H9 (cell line): ENCODE results near the gene SLC25A11. TPM values are rescaled to one million over a fixed set of nuclear protein-coding genes. Genes with fewer than 3 reads are reported as not detected.

Experiments used
- DNase-seq: peaks from one replicate; pipeline ENCODE4 v3.0.0-alpha.2; 2017
- H2AFZ ChIP-seq: one replicate; pipeline ENCODE4 v1.6.1; 2013; ENCODE audit warnings: mild to moderate bottlenecking, low read length, control low read depth, moderate library complexity
- H2AK5ac ChIP-seq: 2 replicates; pipeline ENCODE4 v1.6.1; 2013; ENCODE audit warnings: low read length, control low read depth, mixed read lengths; ENCODE audit not compliant: insufficient read length
- H2BK120ac ChIP-seq: one replicate; pipeline ENCODE4 v1.6.1; 2013; ENCODE audit warnings: low read depth, mild to moderate bottlenecking, low read length, control low read depth, inconsistent platforms; ENCODE audit not compliant: poor library complexity, severe bottlenecking
- H2BK12ac ChIP-seq: 2 replicates; pipeline ENCODE4 v1.6.1; 2013; ENCODE audit warnings: low read length, control low read depth, mixed read lengths, low read depth; ENCODE audit not compliant: insufficient read length
- H2BK15ac ChIP-seq: 2 replicates; pipeline ENCODE4 v1.6.1; 2013; ENCODE audit warnings: low read depth, low read length, control low read depth
- H2BK20ac ChIP-seq: one replicate; pipeline ENCODE4 v1.6.1; 2013; ENCODE audit warnings: low read depth, mild to moderate bottlenecking, low read length, control low read depth, inconsistent platforms; ENCODE audit not compliant: poor library complexity, severe bottlenecking
- H2BK5ac ChIP-seq: 2 replicates; pipeline ENCODE4 v1.6.1; 2013; ENCODE audit warnings: low read length, control low read depth, mixed read lengths; ENCODE audit not compliant: insufficient read length
- H3K14ac ChIP-seq: 2 replicates; pipeline ENCODE4 v1.6.1; 2013; ENCODE audit warnings: low read length, control low read depth; ENCODE audit not compliant: insufficient read depth
- H3K18ac ChIP-seq: 2 replicates; pipeline ENCODE4 v1.6.1; 2013; ENCODE audit warnings: low read depth, mild to moderate bottlenecking, mixed read lengths, low read length, control low read depth; ENCODE audit not compliant: insufficient read length
- H3K23ac ChIP-seq: 2 replicates; pipeline ENCODE4 v1.6.1; 2013; ENCODE audit warnings: low read length, control low read depth, mixed read lengths, low read depth; ENCODE audit not compliant: insufficient read length
- H3K23me2 ChIP-seq: 2 replicates; pipeline ENCODE4 v1.6.1; 2013; ENCODE audit warnings: low read depth, mild to moderate bottlenecking, mixed read lengths, low read length, control low read depth; ENCODE audit not compliant: insufficient read length, poor library complexity, severe bottlenecking
- H3K27ac ChIP-seq: 2 replicates; pipeline ENCODE4 v1.5.1; 2013; ENCODE audit warnings: low read length, control low read depth, mixed read lengths, low read depth; ENCODE audit not compliant: insufficient read length
- H3K27me3 ChIP-seq: 2 replicates; pipeline ENCODE4 v1.6.1; 2013; ENCODE audit warnings: low read length, control low read depth, inconsistent platforms; ENCODE audit not compliant: insufficient read depth
- H3K4ac ChIP-seq: 2 replicates; pipeline ENCODE4 v1.6.1; 2013; ENCODE audit warnings: low read depth, mild to moderate bottlenecking, control low read depth, inconsistent platforms, low read length, moderate library complexity
- H3K4me1 ChIP-seq: 2 replicates; pipeline ENCODE4 v1.6.1; 2013; ENCODE audit warnings: low read length, control low read depth, inconsistent platforms; ENCODE audit not compliant: insufficient read depth
- H3K4me2 ChIP-seq: 2 replicates; pipeline ENCODE4 v1.6.1; 2013; ENCODE audit warnings: low read length, control low read depth, mixed read lengths; ENCODE audit not compliant: insufficient read length, insufficient read depth
- H3K56ac ChIP-seq: 2 replicates; pipeline ENCODE4 v1.6.1; 2013; ENCODE audit warnings: low read depth, mild to moderate bottlenecking, mixed read lengths, low read length, control low read depth; ENCODE audit not compliant: insufficient read length
- H3K79me1 ChIP-seq: 2 replicates; pipeline ENCODE4 v1.6.1; 2013; ENCODE audit warnings: low read depth, mild to moderate bottlenecking, moderate library complexity, low read length, control low read depth, inconsistent platforms; ENCODE audit not compliant: insufficient read depth, poor library complexity, severe bottlenecking
- H3K79me2 ChIP-seq: 2 replicates; pipeline ENCODE4 v1.6.1; 2013; ENCODE audit warnings: low read length, control low read depth, inconsistent platforms; ENCODE audit not compliant: insufficient read depth
- H3K9ac ChIP-seq: 2 replicates; pipeline ENCODE4 v1.6.1; 2013; ENCODE audit warnings: low read length, control low read depth, mixed read lengths; ENCODE audit not compliant: insufficient read length; ENCODE audit errors: extremely low read depth
- H3K9me3 ChIP-seq: one replicate; pipeline ENCODE4 v1.6.1; 2013; ENCODE audit warnings: low read depth, low read length, inconsistent platforms; ENCODE audit not compliant: control insufficient read depth
- H3T11ph ChIP-seq: one replicate; pipeline ENCODE4 v1.6.1; 2013; ENCODE audit warnings: mild to moderate bottlenecking, low read length, control low read depth, inconsistent platforms
- H4K20me1 ChIP-seq: one replicate; pipeline ENCODE4 v1.6.1; 2013; ENCODE audit not compliant: control insufficient read depth, insufficient read length, insufficient read depth
- H4K5ac ChIP-seq: 2 replicates; pipeline ENCODE4 v1.6.1; 2013; ENCODE audit warnings: low read depth, mild to moderate bottlenecking, mixed read lengths, low read length, control low read depth; ENCODE audit not compliant: insufficient read length
- H4K8ac ChIP-seq: replicated peaks from 2 replicates; pipeline ENCODE4 v1.6.1; 2013; ENCODE audit warnings: low read length, control low read depth, mixed read lengths, low read depth; ENCODE audit not compliant: insufficient read length
- H4K91ac ChIP-seq: 2 replicates; pipeline ENCODE4 v1.6.1; 2013; ENCODE audit warnings: low read depth, mild to moderate bottlenecking, moderate library complexity, mixed read lengths, low read length, control low read depth; ENCODE audit not compliant: insufficient read length
- H3K27ac Mint-ChIP-seq, 3 experiments: 2 replicates in 2 of 3; 3 replicates in 1 of 3; pipeline ENCODE4 v1.8.0; 2020 to 2021; ENCODE audit warnings: mixed read lengths in 3 of 3, mild to moderate bottlenecking in 1 of 3, moderate library complexity in 1 of 3
- H3K27me3 Mint-ChIP-seq: 2 replicates; pipeline ENCODE4 v1.8.0; 2021; ENCODE audit warnings: low read depth, mild to moderate bottlenecking, moderate library complexity, mixed read lengths
- H3K36me3 Mint-ChIP-seq, 3 experiments: 2 replicates in 2 of 3; 3 replicates in 1 of 3; pipeline ENCODE4 v1.8.0; 2020 to 2021; ENCODE audit warnings: low read depth in 3 of 3, mixed read lengths in 3 of 3; ENCODE audit not compliant: insufficient read depth in 1 of 3
- H3K4me1 Mint-ChIP-seq, 2 experiments: 2 replicates each; pipeline ENCODE4 v1.8.0; 2020; ENCODE audit warnings: mixed read lengths in 2 of 2
- H3K4me3 Mint-ChIP-seq, 2 experiments: 2 replicates in 1 of 2; 3 replicates in 1 of 2; pipeline ENCODE4 v1.8.0; 2020 to 2021; ENCODE audit warnings: mild to moderate bottlenecking in 2 of 2, mixed read lengths in 2 of 2, moderate library complexity in 1 of 2
- H3K9me3 Mint-ChIP-seq, 2 experiments: 2 replicates in 1 of 2; 3 replicates in 1 of 2; pipeline ENCODE4 v1.8.0; 2020; ENCODE audit warnings: mild to moderate bottlenecking in 2 of 2, mixed read lengths in 2 of 2, moderate library complexity in 1 of 2
- CTCF ChIP-seq: fragments of 200-600 bp; sonication (generic); conservative IDR thresholded peaks from 3 replicates; pipeline ENCODE4 v1.8.0; 2021; ENCODE audit warnings: antibody characterized with exemption, mild to moderate bottlenecking
- WGBS: extraction: QIAGEN DNeasy Blood & Tissue Kit; methylation state at CpG from one replicate; pipeline ENCODE4 v1.1.7; 2013; ENCODE audit warnings: missing lambda C conversion rate, low lambda C conversion rate, mixed read lengths; ENCODE audit not compliant: insufficient read length; ENCODE audit errors: extremely low coverage; 5-methylcytosine and 5-hydroxymethylcytosine counted together
- total RNA-seq: library from RNA; stranded (reverse); gene quantifications from 2 replicates; pipeline ENCODE4 v1.2.1, GENCODE V29; 2021

Gene SLC25A11
- total RNA-seq, 1 experiment from 2014 or later, result 74.9 TPM

GRCh38 chr17:4948931-4949320, 9.1 kb upstream of the SLC25A11 start:
- Histone ChIP-seq H3K27ac (peak overlapping the region; percentile 78), H3K27me3 (no peaks in the 10 kb centered on the region), H3K18ac (no peak overlapping the region), H3K56ac (no peak overlapping the region), H3K79me2 (peaks cover 13% of the 10 kb centered on the region; the same call in 1 of the 2 replicates), H3T11ph (no peak overlapping the region), H2BK120ac (no peak overlapping the region), H4K8ac (no peak overlapping the region), H2BK20ac (no peak overlapping the region), H3K4me1 (peaks cover 4% of the 10 kb centered on the region; the same call in 1 of the 2 replicates), H2BK12ac (no peak overlapping the region), H3K23me2 (peaks cover 23% of the 10 kb centered on the region), H2BK15ac (no peak overlapping the region), H4K20me1 (no peaks in the 10 kb centered on the region), H3K23ac (no peak overlapping the region), H3K9me3 (no peaks in the 10 kb centered on the region), H4K5ac (no peak overlapping the region), H3K4me2 (peak overlapping the region; percentile 72), H3K79me1 (peaks cover 4% of the 10 kb centered on the region), H4K91ac (no peak overlapping the region), H3K4ac (no peak overlapping the region), H2AK5ac (no peak overlapping the region), H2AFZ (no peak overlapping the region), H3K9ac (peak overlapping the region; percentile 70), H2BK5ac (no peak overlapping the region), H3K14ac (no peak overlapping the region)
- Mint-ChIP-seq H3K36me3 (peaks cover 20 to 36% (median 31%) of the 10 kb centered on the region in 3 experiments), H3K9me3 (peaks cover 0 to 2% of the 10 kb centered on the region in 2 experiments; a peak in 2 of 5 replicates), H3K27me3 (peaks cover 5% of the 10 kb centered on the region), H3K4me1 (peaks cover 43 to 44% of the 10 kb centered on the region in 2 experiments), H3K4me3 (peak overlapping the region; percentile 95 to 100), H3K27ac (peak overlapping the region; percentile 98 to 100 (median 100))
- WGBS, result no CpG with 5 or more reads among the region's 40 CpGs
- DNase-seq, result peak; percentile 90
- TF ChIP-seq CTCF, result no peak
